GM21529 (cell line): ENCODE measurements around the gene KRAS.
A peak's percentile ranks its signal among the peaks of the same experiment; 100 is the strongest.

Source experiments
- ATAC-seq: cut with Tn5 transposase; IDR thresholded peaks from one replicate; pipeline ENCODE4 v1.9.1; 2021; ENCODE audit not compliant: unreplicated experiment

KRAS gene

GRCh38 chr12:25250744-25251730 is at the start of gene KRAS:
Gene KRAS, minus strand, starts transcription at chr12:25250929.
- peak; percentile 72 for ATAC-seq

GRCh38 chr12:25296381-25296780 is 45.7 kb upstream of the KRAS start:
- no peak for ATAC-seq

GRCh38 chr12:25295361-25295760 is 44.6 kb upstream of the KRAS start:
- ATAC-seq, result no peak

DNA sequence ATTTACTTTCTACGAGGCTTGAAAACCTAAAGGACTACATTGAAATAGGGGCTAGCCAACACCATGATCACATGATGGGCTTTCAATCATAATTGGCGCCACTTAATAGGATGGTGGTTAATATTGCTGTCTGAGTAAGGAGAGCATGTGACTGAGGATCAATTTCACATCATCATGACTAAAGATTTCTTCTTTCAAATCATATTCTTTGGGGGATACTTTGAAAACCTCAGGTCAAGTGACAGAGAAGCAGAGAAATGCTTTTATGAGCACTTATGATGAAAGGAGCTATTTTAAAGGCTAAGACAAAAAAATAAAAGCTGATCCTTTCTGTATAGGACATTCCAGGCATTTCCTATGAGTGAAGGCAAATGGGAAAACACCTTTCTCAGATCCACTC is 42.9 kb upstream of the KRAS start:
- no peak for ATAC-seq

DNA sequence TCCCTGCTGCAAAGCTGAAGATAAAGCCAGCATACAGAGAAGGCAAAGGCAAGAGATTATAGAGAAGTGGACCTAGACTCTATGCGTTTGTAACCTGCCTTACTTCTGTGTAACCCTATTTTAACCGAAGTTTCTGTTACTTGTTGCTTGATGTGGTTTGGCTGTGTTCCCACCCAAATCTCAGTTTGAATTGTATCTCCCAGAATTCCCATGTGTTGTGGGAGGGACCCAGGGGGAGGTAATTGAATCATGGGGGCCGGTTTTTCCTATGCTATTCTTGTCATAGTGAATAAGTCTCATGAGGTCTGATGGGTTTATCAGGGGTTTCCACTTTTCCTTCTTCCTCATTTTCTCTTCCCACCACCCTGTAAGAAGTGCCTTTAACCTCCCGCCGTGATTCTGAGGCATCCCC is 42.1 kb upstream of the KRAS start:
- ATAC-seq, result peak; percentile 86

GRCh38 chr12:25287610-25288009 is 36.9 kb upstream of the KRAS start:
- ATAC-seq, result no peak

- ATAC-seq, result no peak
These were observed 36.1 kb upstream of the KRAS start for GRCh38 chr12:25286837-25287236.

DNA sequence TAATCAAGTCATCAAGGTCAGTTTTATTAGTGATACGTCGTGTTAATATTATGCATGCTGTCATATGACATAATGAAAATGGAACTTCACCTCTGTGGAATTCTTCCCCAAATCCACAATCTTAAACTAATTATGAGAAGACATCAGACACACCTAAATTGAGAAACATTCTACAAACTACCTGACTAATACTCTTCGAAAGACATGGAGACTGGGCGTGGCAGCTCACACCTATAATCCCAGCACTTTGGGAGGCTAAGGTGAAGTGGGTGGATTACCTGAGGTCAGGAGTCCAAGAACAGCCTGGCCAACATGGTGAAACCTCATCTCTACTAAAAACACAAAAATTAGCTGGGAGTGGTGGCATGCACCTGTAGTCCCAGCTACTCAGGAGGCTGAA is 33.3 kb upstream of the KRAS start:
- no peak for ATAC-seq

DNA sequence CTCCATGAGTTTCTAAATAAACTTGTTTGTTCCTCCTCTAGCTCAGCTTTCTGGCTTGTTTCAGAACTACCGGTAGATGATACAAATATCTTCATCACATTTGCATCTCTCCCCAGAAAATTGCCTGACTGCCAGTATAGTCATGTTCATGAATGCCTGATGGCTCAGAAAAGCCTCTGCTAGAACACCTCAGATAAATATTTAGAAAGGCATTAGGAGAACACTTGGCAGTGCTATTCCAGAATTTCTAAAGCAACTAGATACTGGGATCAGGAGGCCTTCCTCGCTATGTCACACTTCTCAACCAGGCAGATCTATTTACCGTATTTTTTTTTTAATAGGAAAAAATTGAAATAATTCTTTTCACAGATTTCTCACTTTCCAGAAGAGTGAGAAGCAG is 32.3 kb upstream of the KRAS start:
- no peak for ATAC-seq

DNA sequence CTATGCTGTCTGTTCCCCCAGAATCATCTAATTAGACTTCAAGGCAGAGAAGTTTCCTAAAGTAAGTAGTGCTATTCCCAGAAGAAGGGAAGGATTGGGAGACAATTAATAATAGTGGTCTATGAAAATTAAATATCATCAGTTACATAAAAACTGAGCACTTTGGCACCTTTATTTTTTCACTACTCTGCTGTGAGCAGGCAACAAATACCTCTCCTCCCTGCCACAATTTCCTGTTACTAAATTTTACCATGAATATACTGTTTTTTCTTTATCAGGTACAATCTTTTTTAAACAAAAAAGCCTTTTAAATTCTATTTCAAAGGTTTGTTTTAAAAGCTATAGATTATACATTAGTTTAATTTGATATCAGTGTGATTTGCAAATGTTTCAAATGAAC is 29.4 kb upstream of the KRAS start:
- no peak for ATAC-seq

GRCh38 chr12:25278269-25278668 is 27.5 kb upstream of the KRAS start:
- no peak for ATAC-seq

GRCh38 chr12:25276199-25276937 is 25.6 kb upstream of the KRAS start:
- no peak for ATAC-seq

- ATAC-seq, result no peak
These were observed 20.9 kb upstream of the KRAS start for GRCh38 chr12:25271486-25272098.

DNA sequence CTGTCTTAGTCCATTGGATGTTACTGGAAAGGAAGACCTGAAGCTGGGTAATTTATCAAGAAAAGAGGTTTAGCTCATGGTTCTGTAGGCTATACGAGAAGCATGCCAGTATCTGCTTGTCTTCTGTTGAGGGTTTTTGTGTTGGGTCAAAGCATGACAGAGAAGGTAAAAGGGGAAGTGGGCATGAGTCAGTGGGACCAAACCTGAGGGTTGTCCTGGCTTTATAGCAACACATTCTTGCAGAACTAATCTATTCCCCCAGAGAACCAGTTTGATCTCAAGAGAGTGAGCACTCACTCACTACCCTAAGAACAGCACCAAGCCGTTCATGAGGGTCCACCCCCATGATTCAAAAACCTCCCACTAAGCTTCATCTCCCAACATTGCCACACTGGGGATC is 19.0 kb upstream of the KRAS start:
- ATAC-seq, result peak; percentile 77

GRCh38 chr12:25266497-25266896 is 15.8 kb upstream of the KRAS start:
- no peak for ATAC-seq

DNA sequence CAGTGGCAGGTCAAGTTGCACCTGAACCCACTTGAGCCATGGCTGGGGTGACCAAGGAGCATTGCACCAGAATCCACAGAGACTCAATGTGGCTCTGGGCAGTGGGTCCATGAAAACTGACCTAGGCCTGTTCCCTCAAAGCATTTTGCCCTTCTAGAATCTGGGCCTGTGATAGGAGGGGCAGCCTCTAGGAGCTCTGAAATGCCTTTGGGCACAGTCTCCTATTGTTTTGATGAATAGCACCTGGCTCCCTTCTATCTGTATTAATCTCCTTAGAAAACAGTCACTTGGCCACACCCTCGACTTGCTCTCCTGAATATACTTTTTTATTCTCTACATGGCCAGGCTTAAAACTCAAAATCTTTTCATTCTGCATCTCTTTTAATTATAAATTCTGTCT is 14.1 kb upstream of the KRAS start:
- no peak for ATAC-seq

- no peak for ATAC-seq
These were observed 13.4 kb upstream of the KRAS start for GRCh38 chr12:25264114-25264513.

- ATAC-seq, result no peak
These were observed 12.9 kb upstream of the KRAS start for GRCh38 chr12:25263594-25263993.

- no peak for ATAC-seq
These were observed 11.8 kb upstream of the KRAS start for GRCh38 chr12:25262389-25263074.

GRCh38 chr12:25257590-25258324 is 7.0 kb upstream of the KRAS start:
- no peak for ATAC-seq
